Measurements from ENCODE around the gene MAP3K14.
"Not testable (repeated sequence)": the region's sequence is repeated elsewhere in the genome, so short reads cannot be mapped to it uniquely, and the experiment has no call there.

DNA sequence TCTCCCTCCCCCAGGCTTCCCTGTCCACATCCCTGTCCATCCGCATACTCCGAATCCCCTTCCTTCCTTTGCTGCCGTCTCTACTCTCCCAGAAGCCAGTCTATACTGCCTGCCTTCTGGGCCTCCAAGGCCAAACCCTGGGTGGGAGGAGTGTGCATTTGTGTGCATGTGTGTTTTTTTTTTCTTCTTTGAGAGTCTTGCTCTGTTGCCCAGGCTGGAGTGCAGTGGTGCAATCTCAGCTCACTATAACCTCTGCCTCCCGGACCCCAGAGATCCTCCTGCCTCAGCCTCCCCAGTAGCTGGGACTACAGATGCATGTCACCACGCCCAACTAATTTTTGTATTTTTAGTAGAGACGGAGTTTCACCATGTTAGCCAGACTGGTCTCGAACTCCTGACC lies 63.6 kb downstream of the MAP3K14 start:
- TF ChIP-seq, protein P1, sequence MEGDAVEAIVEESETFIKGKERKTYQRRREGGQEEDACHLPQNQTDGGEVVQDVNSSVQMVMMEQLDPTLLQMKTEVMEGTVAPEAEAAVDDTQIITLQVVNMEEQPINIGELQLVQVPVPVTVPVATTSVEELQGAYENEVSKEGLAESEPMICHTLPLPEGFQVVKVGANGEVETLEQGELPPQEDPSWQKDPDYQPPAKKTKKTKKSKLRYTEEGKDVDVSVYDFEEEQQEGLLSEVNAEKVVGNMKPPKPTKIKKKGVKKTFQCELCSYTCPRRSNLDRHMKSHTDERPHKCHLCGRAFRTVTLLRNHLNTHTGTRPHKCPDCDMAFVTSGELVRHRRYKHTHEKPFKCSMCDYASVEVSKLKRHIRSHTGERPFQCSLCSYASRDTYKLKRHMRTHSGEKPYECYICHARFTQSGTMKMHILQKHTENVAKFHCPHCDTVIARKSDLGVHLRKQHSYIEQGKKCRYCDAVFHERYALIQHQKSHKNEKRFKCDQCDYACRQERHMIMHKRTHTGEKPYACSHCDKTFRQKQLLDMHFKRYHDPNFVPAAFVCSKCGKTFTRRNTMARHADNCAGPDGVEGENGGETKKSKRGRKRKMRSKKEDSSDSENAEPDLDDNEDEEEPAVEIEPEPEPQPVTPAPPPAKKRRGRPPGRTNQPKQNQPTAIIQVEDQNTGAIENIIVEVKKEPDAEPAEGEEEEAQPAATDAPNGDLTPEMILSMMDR (conservative IDR thresholded peaks at IDR 0.05) = not testable (repeated sequence)
- TF ChIP-seq EZH2 (IDR thresholded peaks at IDR 0.05; ENCODE audit: low read depth) = not testable (repeated sequence)
